Astrocyte (in vitro differentiated cells and primary cell): ENCODE data around the gene SMIM35. TPM values are rescaled to one million over a fixed set of nuclear protein-coding genes. Genes with fewer than 3 reads are reported as not detected.
"Not testable (repeated sequence)": the region's sequence is repeated elsewhere in the genome, so short reads cannot be mapped to it uniquely, and the experiment has no call there.

ENCODE experiments used
- DNase-seq: peaks from one replicate; pipeline ENCODE4 v3.0.0-alpha.2; 2010; ENCODE audit warnings: low read depth
- FAIRE-seq: peaks from 2 replicates; lab custom pipeline; 2011; peaks lifted over from hg19 to GRCh38; lab: Jason Lieb, UNC
- H2AFZ ChIP-seq: 2 replicates; pipeline ENCODE4 v1.6.0; 2012; ENCODE audit warnings: low read depth, low read length, inconsistent platforms
- H3K27ac ChIP-seq: 2 replicates; pipeline ENCODE4 v1.5.1; 2011; ENCODE audit warnings: low read depth, low read length, inconsistent platforms
- H3K27me3 ChIP-seq: 2 replicates; pipeline ENCODE4 v1.6.0; 2011; ENCODE audit warnings: low read length, inconsistent platforms; ENCODE audit not compliant: insufficient read depth
- H3K36me3 ChIP-seq: 2 replicates; pipeline ENCODE4 v1.5.1; 2011; ENCODE audit warnings: low read length, inconsistent platforms; ENCODE audit not compliant: insufficient read depth
- H3K4me1 ChIP-seq: 2 replicates; pipeline ENCODE4 v1.5.1; 2011; ENCODE audit warnings: low read length, inconsistent platforms; ENCODE audit not compliant: insufficient read depth
- H3K4me2 ChIP-seq: 2 replicates; pipeline ENCODE4 v1.6.0; 2012; ENCODE audit warnings: low read length, inconsistent platforms
- H3K4me3 ChIP-seq: 2 replicates; pipeline ENCODE4 v1.5.1; 2011; ENCODE audit warnings: low read depth, mild to moderate bottlenecking, low read length, inconsistent platforms; ENCODE audit not compliant: insufficient read depth
- H3K79me2 ChIP-seq: 2 replicates; pipeline ENCODE4 v1.6.0; 2012; ENCODE audit warnings: mild to moderate bottlenecking, low read length, inconsistent platforms; ENCODE audit not compliant: insufficient read depth
- H3K9ac ChIP-seq: 2 replicates; pipeline ENCODE4 v1.6.0; 2012; ENCODE audit warnings: mild to moderate bottlenecking, low read length, inconsistent platforms
- H3K9me3 ChIP-seq: 2 replicates; pipeline ENCODE4 v1.5.1; 2012; ENCODE audit warnings: low read depth, mild to moderate bottlenecking, low read length, inconsistent platforms; ENCODE audit not compliant: insufficient read depth
- H4K20me1 ChIP-seq: 2 replicates; pipeline ENCODE4 v1.6.0; 2012; ENCODE audit warnings: low read length, inconsistent platforms; ENCODE audit not compliant: insufficient read depth
- H3K27ac Mint-ChIP-seq: one replicate; pipeline ENCODE4 v1.8.0; 2021; ENCODE audit warnings: mild to moderate bottlenecking, mixed read lengths; ENCODE audit not compliant: unreplicated experiment
- H3K27me3 Mint-ChIP-seq: one replicate; pipeline ENCODE4 v1.8.0; 2021; ENCODE audit warnings: low read depth, mixed read lengths; ENCODE audit not compliant: unreplicated experiment
- H3K36me3 Mint-ChIP-seq: one replicate; pipeline ENCODE4 v1.8.0; 2021; ENCODE audit warnings: low read depth, mixed read lengths; ENCODE audit not compliant: unreplicated experiment
- H3K4me1 Mint-ChIP-seq: one replicate; pipeline ENCODE4 v1.8.0; 2021; ENCODE audit warnings: low read depth, mixed read lengths; ENCODE audit not compliant: unreplicated experiment
- H3K4me3 Mint-ChIP-seq: one replicate; pipeline ENCODE4 v1.8.0; 2021; ENCODE audit warnings: mild to moderate bottlenecking, moderate library complexity, mixed read lengths; ENCODE audit not compliant: unreplicated experiment
- H3K9me3 Mint-ChIP-seq: one replicate; pipeline ENCODE4 v1.8.0; 2021; ENCODE audit warnings: mild to moderate bottlenecking, mixed read lengths; ENCODE audit not compliant: unreplicated experiment
- CTCF ChIP-seq: IDR thresholded peaks from 2 replicates; pipeline ENCODE4 v1.5.1; 2011; ENCODE audit warnings: low read depth, mild to moderate bottlenecking, inconsistent platforms, low read length, moderate library complexity; ENCODE audit not compliant: insufficient read depth
- EZH2 ChIP-seq: IDR thresholded peaks from 2 replicates; pipeline ENCODE4 v1.6.1; 2012; ENCODE audit warnings: mild to moderate bottlenecking, low read length, inconsistent platforms; ENCODE audit not compliant: insufficient read depth
- total RNA-seq: library from RNA; stranded (reverse); gene quantifications from 2 replicates; pipeline ENCODE4 v1.2.1, GENCODE V29; 2021

The SMIM35 gene
- total RNA-seq, 1 donor from 2014 or later, result not detected

- FAIRE-seq (no peak), DNase-seq (no peak)
- Mint-ChIP-seq H3K4me1 (no peaks in the 10 kb centered on the region), H3K27ac (peak overlapping the region; percentile 14), H3K4me3 (no peak overlapping the region), H3K36me3 (no peaks in the 10 kb centered on the region), H3K9me3 (no peaks in the 10 kb centered on the region), H3K27me3 (peaks cover 36% of the 10 kb centered on the region)
- no peak overlapping the region for H3K27ac ChIP-seq
- TF ChIP-seq CTCF (no peak), EZH2 (no peak)
- no peak overlapping the region for H3K9ac ChIP-seq
- no peaks in the 10 kb centered on the region for H3K4me1 ChIP-seq
- H3K79me2 ChIP-seq, result no peaks in the 10 kb centered on the region
- no peaks in the 10 kb centered on the region for H3K9me3 ChIP-seq
- no peaks in the 10 kb centered on the region for H3K36me3 ChIP-seq
- H4K20me1 ChIP-seq, result no peaks in the 10 kb centered on the region
- no peak overlapping the region for H2AFZ ChIP-seq
- H3K4me3 ChIP-seq, result no peak overlapping the region
- H3K4me2 ChIP-seq, result no peak overlapping the region
- H3K27me3 ChIP-seq, result no peaks in the 10 kb centered on the region
These were observed 21.8 kb downstream of the SMIM35 start for GRCh38 chr11:118064956-118065355.

DNA sequence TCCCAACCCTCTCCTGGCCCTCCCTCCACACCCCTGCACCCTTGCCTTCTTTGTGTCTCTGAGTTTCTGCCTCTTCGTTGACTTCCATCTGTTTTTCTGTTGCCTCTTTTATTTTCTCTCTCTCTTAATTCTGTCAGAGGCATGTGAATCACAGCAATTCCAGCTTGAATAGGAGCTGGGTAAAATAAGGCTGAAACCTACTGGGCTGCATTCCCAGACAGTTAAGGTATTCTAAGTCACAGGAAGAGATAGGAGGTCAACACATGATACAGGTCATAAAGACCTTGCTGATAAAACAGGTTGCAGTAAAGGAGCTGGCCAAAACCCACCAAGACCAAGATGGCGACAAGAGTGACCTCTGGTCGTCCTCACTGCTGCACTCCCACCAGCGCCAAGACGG, 24.1 kb downstream of the SMIM35 start:
- not testable (repeated sequence) for H3K9ac ChIP-seq, H3K4me1 Mint-ChIP-seq

GRCh38 chr11:118062181-118062580, 24.6 kb downstream of the SMIM35 start:
- H3K9me3 ChIP-seq, H3K36me3 Mint-ChIP-seq, H2AFZ ChIP-seq, H3K4me1 ChIP-seq, DNase-seq, H3K79me2 ChIP-seq, H3K4me2 ChIP-seq, H3K4me1 Mint-ChIP-seq, H4K20me1 ChIP-seq, H3K27ac ChIP-seq, H3K9ac ChIP-seq, H3K9me3 Mint-ChIP-seq, H3K4me3 Mint-ChIP-seq, FAIRE-seq, H3K4me3 ChIP-seq, H3K27me3 ChIP-seq, H3K27ac Mint-ChIP-seq, H3K36me3 ChIP-seq: not testable (repeated sequence)
- peaks cover 37% of the 10 kb centered on the region for H3K27me3 Mint-ChIP-seq

More for the DNA sequence above, 24.1 kb downstream of the SMIM35 start:
- not testable (repeated sequence) for FAIRE-seq, H3K4me3 ChIP-seq, H3K36me3 Mint-ChIP-seq, H3K9me3 Mint-ChIP-seq, H3K27ac Mint-ChIP-seq, H4K20me1 ChIP-seq, H2AFZ ChIP-seq, H3K27me3 ChIP-seq, H3K9me3 ChIP-seq, H3K36me3 ChIP-seq, H3K4me1 ChIP-seq, H3K79me2 ChIP-seq, DNase-seq, H3K27ac ChIP-seq, H3K4me2 ChIP-seq, H3K4me3 Mint-ChIP-seq
- peaks cover 33% of the 10 kb centered on the region for H3K27me3 Mint-ChIP-seq
